Myocyte (in vitro differentiated cells): ENCODE data around the gene SMURF1. TPM values are rescaled to one million over a fixed set of nuclear protein-coding genes. Genes with fewer than 3 reads are reported as not detected.
"Not testable (repeated sequence)": the region's sequence is repeated elsewhere in the genome, so short reads cannot be mapped to it uniquely, and the experiment has no call there.

Source experiments
- DNase-seq: peaks from one replicate; pipeline ENCODE4 v3.0.0-alpha.2; 2012; ENCODE audit warnings: low read depth
- total RNA-seq: library from RNA; depleted of rRNA; stranded (reverse); fragments of >200 nt; gene quantifications from 2 replicates; pipeline ENCODE4 v1.2.3, GENCODE V29; 2014

The SMURF1 gene
- total RNA-seq, 1 donor from 2014 or later, result 13.6 TPM

DNA sequence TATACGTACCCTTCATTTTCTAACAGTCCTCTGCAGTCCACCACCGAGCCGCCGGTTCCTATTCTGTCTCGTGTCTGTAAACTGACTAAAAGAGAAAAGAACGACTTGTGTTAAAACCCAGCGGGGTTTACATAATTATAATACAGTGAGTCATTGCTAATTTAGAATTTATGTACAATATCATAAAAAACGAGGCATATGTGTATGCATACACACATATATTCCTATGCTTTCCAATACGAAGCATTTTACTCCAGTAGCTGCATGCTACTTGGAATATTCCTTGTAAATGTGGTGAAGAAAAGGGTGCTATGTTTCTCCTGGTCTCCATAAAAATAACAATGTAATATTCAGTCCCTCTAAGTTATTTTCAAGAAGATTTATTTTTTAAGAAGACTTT is 89.1 kb downstream of the SMURF1 start:
- DNase-seq, result no peak

GRCh38 chr7:99050971-99051370 is 92.9 kb downstream of the SMURF1 start:
- DNase-seq, result no peak

GRCh38 chr7:99047526-99048077 is 96.3 kb downstream of the SMURF1 start:
- DNase-seq, result no peak

- DNase-seq, result no peak
These were observed 97.2 kb downstream of the SMURF1 start for GRCh38 chr7:99046722-99047121.

DNA sequence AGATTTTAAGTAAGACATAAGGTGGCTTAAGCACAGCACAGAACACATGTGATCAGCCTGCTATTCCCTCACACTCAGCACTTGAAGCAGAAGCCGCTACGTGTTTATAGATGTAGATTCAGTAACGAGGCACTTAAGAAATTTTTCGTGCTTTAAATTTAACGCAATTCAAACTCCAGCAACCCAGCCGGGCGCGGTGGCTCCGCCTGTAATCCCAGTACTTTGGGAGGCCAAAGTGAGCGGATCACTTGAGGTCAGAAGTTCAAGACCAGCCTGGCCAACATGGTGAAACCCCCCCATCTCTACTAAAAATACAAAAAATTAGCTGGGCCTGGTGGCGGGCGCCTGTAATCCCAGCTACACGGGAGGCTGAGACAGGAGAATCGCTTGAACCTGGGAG is 97.6 kb downstream of the SMURF1 start:
- DNase-seq, result not testable (repeated sequence)

GRCh38 chr7:99044858-99045257 is 99.0 kb downstream of the SMURF1 start:
- not testable (repeated sequence) for DNase-seq

DNA sequence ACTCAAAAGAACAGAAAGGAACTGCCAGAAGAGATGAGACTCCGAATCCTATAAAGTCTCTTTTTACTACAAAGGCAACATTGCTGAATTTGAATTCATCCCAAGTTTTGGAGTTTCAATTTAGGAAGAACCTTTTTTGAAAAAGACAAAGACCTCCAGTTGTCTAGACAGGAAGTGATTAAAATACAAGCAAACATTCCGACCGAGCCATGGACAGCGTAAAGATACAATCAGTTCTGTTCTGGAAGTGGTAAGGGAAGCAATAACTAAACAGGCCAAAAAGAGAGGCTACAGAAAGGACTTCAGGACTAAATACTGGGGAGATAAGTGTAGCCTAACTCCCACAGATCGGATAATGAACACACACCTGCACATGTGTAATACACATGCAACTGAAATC is 101.0 kb downstream of the SMURF1 start:
- DNase-seq, result no peak

DNA sequence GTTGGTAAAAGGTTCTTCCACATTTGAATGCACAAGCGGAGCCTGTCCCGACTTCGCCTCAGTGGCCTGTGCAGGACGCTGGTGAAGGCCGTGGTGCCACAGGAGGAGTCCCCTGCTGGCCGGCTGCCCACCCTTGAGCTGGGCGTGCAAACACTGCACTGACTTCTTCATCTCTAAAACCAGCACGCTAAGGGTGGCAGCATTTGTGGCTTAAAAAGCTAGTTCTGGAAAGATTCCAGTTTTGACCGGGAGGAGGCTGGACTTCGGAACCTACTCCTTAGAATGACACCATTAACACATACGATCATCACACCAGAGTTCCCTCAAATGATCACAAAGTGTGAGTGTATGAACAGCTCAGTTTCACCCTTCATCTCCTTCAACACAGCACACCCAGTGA is 102.4 kb downstream of the SMURF1 start:
- DNase-seq, result no peak

GRCh38 chr7:99040104-99040958 is 103.6 kb downstream of the SMURF1 start:
- peak; percentile 94 for DNase-seq

DNA sequence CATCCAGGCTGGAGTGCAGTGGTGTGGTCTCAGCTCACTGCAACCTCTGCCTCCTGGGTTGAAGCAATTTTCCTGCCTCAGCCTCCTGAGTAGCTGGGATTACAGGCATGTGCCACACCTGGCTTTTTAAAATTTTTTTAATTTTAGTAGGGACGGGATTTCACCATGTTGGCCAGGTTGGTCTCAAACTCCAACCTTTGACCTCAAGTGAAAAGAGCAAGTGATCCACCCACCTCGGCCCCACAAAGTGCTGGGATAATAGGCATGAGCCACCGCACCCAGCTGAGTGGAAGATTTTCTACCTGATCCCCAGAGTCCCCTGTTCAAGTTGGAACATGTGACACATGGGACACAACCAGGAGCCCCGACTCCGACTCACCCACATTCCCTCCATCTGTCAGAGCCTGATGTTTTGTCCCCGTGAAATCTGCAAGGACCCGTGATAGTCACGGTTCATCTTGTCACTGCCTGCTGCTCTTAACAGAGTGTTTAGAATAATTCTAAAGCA is 104.5 kb downstream of the SMURF1 start:
- DNase-seq, result no peak

DNA sequence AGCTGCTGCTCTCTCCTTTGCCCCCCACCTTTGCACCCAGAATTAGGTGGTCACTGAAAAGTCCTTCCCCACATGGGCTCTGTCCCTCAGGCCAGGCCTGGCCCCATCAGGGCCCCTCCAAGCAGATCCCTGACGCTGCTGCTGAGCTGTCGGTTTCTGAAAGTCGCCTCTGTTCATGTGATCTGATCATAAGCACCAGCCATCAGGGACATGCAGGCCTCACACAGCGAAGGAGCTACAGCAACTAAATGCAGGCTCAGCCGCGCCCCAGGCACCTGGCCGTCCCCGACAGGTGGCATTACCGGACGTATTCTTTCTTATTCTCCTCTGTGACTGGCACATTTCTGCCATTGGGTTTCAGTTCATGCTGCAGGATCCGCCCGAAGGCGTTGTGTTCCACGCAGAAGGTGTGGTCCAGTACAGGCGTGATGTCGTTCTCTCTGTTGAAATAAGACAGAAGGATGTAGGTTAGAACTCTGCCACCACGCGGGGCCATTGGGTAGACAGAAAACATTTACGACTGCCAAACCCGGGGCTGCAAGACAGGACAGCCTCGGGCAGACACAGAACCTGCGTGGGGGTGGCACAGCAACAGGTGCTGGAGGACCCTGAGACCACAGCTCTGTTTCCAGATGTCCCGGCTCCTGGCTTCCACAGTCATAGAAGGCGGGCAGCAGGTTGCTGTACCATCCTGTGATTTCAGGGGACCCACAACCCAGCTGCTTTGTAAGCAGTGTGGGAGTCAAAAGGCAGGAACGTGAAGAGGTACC is 105.6 kb downstream of the SMURF1 start:
- no peak for DNase-seq

DNA sequence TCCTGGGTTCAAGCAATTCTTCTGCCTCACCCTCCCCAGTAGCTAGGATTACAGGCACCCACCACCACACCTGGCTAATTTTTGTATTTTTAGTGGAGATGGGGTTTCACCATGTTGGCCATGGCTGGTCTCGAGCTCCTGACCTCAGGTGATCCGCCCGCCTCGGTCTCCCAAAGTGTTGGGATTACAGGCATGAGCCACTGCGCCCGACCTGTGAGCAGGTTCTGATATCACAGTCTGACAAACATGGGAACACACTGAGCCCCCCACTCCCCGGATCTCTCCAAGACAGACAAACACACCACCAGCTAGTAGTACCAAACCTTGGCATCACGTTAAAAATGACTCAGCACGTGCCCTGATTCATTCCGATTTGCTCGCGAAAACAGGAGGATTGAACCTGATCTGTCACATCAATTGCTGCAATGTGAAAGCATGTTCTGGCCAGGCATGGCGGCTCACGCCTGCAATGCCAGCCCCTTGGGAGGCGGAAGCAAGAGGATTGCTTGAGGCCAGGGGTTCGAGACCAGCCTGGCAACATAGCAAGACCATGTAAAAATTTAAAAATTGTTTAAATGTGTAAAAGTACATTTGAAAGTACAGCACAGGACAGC is 106.5 kb downstream of the SMURF1 start:
- DNase-seq, result no peak

DNA sequence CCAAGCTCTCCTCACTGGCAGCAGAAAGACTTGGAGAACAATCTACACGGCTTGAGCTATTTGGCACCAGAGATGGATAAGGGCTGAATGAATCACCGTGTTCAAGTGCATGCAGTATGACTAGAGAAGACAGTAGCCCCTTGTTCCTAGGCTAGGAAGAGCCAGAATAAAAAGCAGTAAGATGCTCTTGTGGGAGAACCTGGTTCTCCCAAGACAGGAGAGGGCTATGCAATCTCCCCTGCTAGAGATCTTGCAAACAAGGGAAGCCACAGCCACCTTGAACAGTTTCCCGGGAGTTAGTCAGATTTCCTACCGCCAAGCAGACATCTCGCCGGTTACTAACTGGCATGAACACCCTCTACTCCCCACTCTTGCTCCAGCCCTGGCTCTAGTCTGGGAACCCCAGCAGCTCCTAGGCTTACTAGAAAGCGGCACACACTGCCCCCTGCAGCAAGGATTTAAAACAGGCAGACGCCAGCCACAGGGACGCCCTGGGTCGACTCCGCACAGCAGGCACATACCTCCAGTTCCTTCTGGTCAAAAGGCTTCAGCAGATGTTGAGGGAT is 107.3 kb downstream of the SMURF1 start:
- peak; percentile 23 for DNase-seq

DNA sequence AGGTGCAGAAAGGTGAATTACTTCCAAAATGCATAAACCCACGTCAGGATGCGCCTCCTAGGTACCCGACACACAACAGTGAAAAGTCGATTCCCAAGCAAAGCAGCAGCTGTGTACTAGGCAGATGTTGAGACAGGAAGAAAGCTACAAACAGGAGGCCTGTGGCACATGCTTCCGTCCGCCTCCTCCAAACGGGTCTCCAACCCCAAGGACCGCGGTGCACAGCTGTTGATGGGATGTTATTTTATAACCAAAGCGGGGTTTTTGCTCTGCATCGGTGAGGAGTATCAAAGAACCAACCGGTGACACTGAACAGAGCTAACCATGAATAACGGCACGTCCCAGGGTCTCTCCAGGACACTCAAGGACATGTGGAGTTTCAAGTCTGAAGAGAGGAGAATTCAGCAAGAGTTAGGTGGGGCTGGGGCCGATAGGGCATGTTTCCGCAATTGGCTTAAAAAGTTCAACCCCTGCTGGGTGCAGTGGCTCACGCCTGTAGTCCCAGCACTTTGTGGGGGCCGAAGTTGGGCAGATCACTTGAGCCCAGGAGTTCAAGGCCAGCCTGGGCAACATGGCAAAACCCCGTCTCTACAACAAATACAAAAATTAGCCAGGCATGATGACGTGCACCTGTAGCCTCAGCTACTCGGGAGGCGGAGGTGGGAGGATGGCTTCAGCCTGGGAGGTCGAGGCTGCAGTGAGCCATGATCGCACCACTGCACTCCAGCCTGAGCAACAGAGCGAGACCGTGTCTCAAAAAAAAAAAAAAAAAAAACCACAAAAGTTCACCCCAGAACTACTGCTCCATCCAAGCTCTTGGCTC is 108.0 kb downstream of the SMURF1 start:
- DNase-seq, result no peak

GRCh38 chr7:99034932-99035722 is 108.8 kb downstream of the SMURF1 start:
- no peak for DNase-seq

DNA sequence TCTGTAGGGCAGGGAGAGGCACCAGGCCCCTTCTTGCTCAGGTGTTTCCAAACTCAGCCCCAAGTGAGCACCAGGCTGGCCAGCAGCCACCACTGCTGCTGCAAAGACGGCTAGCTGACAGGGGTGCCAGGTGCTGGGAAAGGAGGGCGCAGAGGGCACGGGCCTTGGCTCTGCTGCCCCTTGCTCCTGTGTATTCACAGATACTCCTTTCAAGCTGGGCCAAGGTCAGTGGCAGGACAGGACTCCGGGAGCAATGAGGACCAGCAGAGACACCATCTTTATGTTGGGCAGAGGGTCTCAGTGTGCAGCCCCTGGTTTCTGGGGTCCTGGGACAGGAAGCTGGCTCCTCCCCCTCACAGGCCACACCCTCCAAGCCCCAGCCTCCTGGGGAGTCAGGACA is 110.1 kb downstream of the SMURF1 start:
- no peak for DNase-seq

- DNase-seq, result no peak
These were observed 111.0 kb downstream of the SMURF1 start for GRCh38 chr7:99032928-99033327.

DNA sequence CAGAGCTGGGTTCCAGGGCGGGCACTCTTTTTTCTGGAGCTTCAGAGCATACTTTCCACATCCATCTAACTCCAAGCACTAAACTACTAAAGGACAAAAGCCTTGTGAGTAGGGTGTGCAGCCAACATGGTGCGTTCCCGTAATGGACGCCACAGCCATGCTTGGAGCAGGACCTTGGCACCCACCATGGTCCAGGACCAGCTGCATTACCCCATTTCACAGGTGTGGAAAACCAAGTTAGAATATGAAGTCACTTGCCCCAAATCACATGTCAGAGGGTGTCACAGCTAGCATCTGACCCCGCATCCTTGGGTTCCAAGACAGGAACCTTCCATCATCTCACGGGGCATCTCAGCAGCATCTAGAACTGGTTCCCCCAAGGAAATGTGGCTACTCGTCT is 112.4 kb downstream of the SMURF1 start:
- DNase-seq, result no peak

- no peak for DNase-seq
These were observed 113.0 kb downstream of the SMURF1 start for GRCh38 chr7:99030951-99031350.

DNA sequence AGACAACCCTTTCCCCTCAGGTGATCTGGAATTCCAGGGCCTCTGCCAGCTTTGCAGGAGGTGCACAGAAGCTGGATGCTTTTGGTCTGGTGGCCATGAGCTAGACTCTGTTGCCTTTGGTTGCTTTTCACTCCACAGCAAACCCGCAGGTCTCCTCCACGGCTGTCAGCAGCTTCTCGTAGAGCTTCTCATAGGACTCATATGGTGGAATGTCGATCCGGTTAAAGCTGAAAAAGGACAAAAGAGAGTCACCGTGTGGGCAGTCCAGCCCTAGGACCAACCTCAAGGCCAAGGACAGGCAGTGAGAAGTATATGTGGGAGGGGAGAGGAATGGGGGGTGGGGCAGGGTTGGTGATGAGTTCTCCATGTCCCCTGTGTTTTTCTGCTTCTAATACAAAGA is 113.5 kb downstream of the SMURF1 start:
- DNase-seq, result no peak
